HG03442 (cell line): ENCODE results near the gene COMMD1.
A peak's percentile ranks its signal among the peaks of the same experiment; 100 is the strongest.
"Not testable (repeated sequence)": the region's sequence is repeated elsewhere in the genome, so short reads cannot be mapped to it uniquely, and the experiment has no call there.

Experiments
- ATAC-seq: cut with Tn5 transposase; IDR thresholded peaks from one replicate; pipeline ENCODE4 v1.9.1; 2021; ENCODE audit warnings: mild to moderate bottlenecking, moderate library complexity; ENCODE audit not compliant: unreplicated experiment

Gene COMMD1

DNA sequence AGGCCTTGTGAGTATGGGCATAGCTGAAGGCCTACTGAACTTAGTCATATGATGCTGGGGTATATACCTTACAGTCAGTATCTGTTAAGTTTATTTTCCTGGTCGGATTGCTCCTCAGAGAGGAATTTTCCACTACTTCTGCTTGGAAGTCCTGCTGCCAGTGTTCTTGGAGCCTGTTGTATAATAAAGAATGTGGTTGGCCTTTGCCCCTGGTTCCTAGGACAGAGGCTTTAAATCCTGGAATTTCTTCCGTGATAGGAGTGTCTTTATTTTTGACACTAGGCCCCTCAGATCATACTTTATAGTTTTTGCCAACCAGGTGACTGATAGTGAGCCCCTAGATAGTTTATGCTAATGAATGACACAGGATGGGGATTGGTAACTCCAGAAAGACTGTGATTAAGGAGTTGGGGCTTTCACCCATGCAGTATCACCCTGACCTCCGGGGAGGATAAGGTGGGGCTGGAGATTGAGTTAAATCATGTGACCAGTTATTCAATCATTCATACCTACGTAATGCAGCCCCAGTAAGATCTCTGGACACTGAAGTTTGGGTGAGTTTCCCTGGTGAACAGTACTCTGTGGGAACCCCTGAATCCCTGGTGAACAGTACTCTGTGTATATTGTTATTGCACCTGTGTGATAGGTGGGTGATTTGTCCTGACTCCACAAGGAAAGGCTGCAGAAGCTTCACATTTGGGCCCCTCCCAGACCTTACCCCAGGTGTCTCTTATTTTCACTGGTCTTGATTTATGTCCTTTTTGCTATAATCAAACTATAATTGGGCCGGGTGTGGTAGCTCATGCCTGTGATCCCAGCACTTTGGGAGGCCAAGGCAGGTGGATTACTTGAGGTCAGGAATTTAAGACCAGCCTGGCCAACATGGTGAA, 56.9 kb downstream of the COMMD1 start:
- no peak for ATAC-seq

DNA sequence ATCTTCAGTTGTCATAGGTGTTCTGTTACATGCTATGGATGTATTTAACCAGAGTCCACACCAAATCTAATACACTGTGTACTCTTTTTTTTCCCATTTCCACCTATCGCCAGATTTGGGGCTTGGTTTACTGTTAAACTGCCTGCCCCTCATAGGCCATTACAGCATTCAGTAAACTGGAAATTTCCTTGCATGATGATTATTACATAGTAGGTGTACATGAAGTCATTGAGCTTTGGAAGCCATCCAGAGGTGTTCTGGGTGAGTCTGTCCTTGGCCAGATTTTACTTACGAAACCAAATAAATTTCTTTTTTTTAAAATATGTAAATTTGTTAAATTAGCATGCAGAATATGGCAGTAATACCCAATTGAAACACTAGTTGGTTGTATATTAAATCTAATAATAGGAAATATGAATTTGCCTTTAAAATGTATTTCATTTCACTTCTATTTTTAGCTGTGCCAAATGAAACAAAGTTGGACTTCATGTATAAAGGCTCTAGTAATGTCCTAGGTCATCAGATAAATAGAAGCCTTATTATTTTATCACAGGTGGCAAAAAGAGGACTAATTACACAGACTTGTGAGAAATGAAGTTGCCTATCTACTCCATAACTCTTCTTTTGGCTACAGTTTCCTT, 60.7 kb downstream of the COMMD1 start:
- ATAC-seq = no peak

DNA sequence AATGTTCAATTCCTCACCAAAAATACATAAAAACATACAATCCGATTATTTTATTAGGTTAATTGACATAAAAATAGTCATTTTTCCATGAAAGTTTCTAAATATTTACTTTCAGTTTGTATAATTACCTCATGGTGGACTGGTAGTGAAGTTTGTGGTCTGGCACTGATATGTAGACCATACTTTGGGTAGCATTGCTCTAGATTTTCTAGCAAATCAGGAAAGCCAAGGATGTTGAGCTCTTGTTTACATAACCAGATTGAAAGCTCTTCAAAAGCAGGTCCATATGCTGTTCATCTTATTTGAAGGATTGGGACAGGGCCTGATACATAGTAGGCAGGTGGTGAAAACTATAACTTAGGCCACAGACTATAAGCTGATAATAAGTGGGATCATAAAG, 61.8 kb downstream of the COMMD1 start:
- no peak for ATAC-seq

DNA sequence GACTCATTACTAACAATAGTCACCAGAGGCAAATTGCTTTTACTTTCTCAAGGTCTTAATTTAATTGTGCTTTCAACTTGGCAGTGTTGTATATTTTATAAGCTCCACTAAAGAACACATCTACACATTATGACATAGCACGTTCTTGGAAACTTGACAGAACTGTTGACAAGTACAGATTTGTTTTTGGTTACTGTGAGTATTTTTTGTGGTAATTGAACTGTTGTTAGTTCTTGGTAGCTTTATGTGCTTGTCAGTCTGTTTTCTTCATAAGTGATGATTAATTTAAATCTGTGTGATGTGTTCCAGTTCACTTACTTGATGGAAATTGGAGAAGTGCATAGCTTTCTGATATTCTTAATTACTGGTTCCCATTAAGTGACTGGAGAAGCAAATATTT, 63.9 kb downstream of the COMMD1 start:
- ATAC-seq = no peak

DNA sequence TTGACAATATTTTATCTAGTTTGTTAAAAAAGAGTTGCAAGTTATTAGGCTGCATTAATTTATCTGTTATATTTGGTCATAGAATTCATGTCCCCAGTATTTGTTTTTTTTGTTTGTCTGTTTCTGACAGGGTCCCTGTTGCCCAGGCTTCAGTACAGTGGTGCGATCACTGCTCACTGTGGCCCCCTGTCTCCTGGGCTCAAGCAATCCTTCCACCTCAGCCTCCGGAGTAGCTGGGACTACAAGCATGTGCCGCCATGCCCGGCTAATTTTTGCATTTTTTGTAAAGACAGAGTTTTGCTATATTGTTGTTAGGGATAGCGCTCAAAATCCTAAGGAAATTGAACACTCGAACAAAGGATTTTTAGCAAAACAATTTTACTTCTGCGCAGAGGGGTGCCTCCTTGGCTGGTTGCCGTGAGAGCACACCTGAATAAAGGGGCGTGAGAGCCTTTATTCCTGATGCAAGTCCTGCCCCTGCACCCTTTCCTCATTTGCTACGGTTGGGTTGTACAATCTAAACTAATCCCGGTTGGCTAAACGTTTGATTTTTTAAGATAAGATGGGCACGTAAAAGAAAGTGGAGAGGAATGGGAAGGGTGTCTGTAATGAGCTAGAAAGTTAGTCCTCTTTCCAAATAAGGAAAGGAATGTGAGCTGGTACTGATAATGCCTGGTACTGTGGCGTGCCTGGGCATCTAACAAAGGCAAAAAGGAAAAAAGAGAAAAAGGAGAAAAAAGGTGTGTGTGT, 65.5 kb downstream of the COMMD1 start:
- no peak for ATAC-seq

- ATAC-seq = no peak
Measured at GRCh38 chr2:61978522-61978921, 73.0 kb downstream of the COMMD1 start.

DNA sequence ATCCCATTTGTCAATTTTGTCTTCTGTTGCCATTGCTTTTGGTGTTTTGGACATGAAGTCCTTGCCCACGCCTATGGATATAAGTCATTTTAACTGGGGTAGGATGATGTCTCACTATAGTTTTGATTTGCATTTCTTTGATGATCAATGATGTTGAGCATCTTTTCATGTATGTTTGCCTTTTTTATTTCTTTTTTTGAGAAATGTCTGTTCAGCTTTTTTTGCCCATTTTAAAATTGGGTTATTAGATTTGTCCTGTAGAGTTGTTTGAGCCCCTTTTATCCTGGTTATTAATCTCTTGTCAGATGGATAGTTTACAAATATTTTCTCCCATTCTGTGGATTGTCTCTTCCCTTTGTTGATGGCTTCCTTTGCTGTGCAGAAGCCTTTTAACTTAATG, 75.3 kb downstream of the COMMD1 start:
- ATAC-seq = no peak

- ATAC-seq = no peak
Measured at GRCh38 chr2:61984682-61985081, 79.2 kb downstream of the COMMD1 start.

DNA sequence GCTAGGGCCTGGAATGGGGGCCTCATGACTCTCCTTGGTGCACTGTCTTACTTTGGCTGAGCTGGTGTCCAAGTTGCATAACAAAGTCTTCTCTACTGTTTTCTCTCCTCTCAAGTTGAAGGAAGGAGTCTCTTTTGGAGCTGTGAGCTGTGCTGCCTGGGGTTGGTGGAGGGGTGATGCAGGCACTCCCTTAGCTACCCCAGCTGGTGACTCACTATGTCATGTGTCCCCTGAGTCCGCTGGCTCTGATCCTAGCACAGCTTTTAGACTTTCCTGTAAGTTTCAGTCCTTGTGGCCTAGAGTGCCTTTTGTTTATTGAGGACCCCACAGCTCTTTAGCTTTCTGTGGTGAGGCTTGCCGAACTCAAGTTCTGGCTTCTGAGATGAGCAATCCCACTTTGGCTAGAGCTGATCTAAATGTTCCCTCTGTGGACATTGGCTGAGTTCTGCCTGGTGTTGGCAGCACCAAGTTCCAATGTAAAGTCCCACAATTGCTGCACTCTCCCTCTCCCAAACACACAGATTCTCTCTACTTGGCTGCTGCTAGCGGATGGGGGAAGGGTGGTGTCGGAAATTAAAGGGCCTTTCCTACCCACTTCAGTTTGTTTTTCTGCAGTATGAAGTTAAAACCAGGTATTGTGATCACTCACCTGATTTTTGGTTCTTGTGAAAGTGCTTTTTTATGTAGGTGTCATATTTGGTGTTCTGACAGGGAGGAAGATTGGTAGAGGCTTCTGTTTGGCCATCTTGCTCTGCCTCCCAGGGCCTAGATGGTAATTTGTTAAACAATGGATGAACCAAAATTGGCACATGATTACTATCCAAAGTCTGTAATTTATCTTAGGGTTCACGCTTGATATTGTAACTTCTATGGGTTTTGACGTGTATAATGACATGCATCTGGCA, 83.2 kb downstream of the COMMD1 start:
- ATAC-seq = no peak

- ATAC-seq = no peak
Measured at GRCh38 chr2:61993422-61994024, 88.0 kb downstream of the COMMD1 start.

DNA sequence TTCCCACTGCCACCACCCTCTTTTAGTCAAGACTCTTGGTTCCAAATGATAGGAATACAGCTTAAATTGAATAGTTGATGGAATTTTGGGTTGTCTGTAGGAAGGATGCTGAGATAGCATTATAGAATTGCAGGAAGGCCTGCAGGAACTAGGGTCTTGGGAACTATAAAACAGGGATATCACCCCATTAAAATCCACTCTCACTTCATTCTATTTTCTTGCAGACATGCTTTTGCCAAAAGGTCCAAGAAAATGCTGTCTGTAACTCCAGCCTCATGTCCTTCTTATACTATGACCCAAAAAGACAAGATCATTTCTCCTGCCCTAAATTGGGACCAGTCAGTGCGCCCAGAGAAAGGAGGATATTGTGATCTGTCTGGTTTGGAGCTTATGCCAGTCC, 89.1 kb downstream of the COMMD1 start:
- no peak for ATAC-seq

DNA sequence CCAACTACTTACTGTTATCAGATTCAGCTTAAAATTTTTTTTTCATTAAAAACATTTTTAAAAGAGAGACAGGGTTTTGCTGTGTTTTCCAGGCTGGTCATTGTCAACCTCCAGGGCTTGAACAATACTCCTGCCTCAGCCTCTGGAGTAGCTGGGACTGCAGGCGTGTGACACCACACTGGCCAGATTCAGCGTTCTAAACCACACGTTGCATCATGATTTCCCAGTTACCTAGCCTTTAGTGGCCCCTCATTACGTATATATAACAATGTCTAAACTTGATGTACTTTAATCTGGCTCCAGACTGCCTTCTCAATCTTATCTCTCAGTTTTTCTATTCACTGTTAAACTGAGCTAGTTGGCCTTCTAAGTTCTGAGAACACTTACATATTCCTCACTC, 89.6 kb downstream of the COMMD1 start:
- no peak for ATAC-seq

GRCh38 chr2:61995515-61995914, 90.0 kb downstream of the COMMD1 start:
- ATAC-seq = peak; percentile 76

DNA sequence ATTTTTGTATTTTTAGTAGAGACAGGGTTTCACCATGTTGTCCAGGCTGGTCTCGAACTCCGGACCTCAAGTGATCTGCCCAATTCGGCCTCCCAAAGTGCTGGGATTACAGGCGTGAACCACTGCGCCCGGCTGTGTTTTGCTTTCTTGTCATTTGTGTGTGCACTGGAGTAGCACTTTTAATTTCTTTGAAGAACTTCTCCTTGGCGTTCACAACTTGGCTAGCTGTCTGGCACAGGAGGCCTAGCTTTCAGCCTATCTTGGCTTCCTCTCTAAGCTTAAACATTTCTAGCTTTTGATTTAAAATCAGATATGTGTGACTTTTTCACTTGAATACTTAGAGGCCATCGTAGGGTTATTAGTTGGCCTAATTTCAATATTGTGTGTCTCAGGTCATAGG, 93.0 kb downstream of the COMMD1 start:
- no peak for ATAC-seq

GRCh38 chr2:62000538-62000937, 95.1 kb downstream of the COMMD1 start:
- ATAC-seq = no peak

DNA sequence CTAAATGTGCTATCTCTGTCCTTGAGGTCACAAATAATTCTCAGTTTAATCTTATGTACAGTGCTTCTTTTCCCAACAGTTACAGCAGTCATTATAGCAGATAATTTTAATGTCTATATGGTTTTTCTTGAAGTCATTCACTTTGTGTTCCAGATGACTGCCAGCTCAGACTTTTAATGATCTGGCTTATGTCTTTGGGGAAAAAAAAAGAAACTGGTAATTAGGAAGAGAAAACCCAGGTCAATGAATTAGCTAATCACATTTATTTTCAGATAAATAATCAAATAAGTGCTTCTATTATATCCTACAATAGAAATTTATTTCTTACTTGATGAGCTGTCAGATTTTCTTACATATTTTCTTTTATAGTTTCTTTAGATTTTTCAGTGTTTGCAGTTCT, 96.0 kb downstream of the COMMD1 start:
- no peak for ATAC-seq

DNA sequence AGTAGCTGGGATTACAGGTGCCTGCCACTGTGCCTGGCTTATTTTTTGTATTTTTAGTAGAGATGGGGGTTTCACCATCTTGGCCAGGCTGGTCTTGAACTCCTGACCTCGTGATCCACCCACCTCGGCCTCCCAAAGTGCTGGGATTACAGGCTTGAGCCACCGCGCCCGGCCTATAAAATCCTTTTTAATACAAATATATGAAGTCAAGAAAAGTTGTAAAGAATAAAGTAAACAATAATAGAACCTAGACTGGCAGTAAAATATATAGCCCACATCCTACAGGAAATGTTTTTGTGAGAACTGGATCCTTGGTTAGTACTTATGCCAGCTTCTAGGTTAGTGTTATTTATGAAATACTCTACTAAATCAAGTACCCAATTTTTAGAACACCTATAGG, 99.0 kb downstream of the COMMD1 start:
- not testable (repeated sequence) for ATAC-seq

DNA sequence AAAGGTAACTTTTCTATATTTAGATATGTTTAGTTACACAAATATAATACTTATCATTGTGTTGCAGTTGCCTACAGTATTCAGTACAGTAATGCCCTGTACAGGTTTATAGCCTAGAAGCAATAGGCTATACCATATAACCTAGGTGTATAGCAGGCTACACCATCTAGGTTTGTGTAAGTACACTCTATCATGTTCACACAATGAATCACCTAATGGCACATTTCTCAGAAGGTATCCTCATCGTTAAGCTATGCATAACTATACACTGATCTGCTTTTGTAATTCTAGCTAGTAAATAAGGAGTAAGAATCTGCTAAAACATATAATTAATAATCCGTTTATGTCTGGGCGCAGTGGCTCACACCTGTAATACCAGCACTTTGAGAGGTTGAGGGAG, 102.1 kb downstream of the COMMD1 start:
- ATAC-seq = no peak

GRCh38 chr2:62010632-62011256, 105.3 kb downstream of the COMMD1 start:
- ATAC-seq = no peak

- ATAC-seq = no peak
Measured at GRCh38 chr2:62013641-62014040, 108.2 kb downstream of the COMMD1 start.
